Activated CD4-positive, alpha-beta T cell treated with anti-CD3 and anti-CD28 coated beads, Interleukin-2, Interleukin-4, amounts not matched to agents 100 ng/mL and 50 ng/mL, durations not matched to agents 16 hours and 8 hours (primary cell): ENCODE measurements around the gene CEP112.

Source experiments
- DNase-seq: peaks from one replicate; pipeline ENCODE4 v3.0.0-alpha.2; 2020; ENCODE audit warnings: low spot score

The CEP112 gene

DNA sequence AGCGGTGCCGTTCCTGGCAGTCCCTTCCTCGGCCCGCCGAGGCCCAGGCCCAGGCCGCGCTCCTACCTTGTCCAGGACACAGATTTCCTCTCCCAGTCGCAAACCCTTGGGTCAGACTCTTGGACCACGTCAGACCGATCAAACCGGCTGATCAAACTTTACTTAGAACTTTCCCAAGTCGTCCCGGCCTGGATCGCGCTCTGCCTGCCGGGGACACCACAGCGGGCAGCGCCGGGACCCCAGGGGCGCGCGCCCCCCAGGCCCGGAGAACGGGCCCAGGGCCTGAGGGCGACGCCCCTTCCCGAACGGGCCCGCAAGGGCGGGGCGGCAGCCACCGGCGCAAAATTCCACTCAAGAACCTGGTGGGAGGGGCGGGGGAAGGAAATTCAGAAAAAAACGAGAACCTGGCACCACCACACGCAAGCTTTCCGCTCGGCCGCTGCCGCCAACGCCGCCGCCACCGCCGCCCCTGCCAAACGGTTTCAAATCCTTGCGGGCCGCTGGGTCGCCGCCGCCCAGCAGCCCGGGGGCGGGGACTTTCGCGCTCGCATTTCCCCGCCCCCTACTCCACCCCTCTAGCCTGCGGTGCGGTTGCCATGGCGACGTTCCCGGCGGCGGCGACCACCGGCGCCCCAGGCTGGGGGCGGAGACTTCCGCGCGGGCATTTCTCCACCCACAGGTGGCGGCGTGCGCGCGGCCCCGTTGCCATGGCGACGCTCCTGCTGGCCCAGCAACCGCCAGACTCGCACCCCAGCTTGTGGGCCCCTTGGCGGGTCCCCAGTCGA, at the start of gene CEP112:
CEP112 (minus strand) TSS at position 541 of the 785 bp plus-strand sequence.
- peak; percentile 90 for DNase-seq

DNA sequence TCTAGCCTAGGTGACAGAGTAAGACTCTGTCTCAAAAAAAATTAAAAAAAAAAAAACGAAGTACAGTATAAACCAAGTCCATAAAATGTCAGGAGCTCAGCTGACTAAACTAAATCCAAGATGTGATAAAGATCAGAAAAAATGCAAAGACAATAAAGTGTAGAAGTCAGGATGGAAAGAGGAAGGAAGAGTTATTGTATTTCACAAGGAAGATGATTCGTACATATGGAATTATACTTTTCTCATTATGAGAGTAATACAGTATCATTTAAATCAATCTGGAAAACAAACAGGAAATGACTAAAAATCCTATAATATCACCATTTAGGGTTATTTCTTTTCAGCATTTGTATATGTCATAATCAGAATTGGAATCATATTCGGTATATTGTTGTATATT, 48.7 kb upstream of the CEP112 start:
- no peak for DNase-seq

DNA sequence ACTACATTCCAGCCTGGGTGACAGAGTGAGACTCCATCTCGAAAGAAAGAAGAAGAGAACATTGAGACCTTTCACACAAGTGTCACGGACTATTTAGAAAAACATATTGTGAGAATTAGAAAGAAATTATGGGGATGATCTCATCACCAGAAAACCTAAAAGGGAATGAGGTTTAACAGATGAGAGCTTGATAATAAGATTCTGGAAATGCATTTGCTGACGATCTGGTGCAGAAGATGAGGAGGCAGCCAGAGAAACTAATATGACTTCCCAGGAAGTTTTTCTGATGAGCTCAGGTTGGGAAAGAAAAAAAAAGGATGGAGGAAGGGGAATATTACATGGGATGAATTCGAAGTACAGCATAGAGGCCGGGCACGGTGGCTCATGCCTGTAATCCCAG, 48.1 kb upstream of the CEP112 start:
- no peak for DNase-seq

DNA sequence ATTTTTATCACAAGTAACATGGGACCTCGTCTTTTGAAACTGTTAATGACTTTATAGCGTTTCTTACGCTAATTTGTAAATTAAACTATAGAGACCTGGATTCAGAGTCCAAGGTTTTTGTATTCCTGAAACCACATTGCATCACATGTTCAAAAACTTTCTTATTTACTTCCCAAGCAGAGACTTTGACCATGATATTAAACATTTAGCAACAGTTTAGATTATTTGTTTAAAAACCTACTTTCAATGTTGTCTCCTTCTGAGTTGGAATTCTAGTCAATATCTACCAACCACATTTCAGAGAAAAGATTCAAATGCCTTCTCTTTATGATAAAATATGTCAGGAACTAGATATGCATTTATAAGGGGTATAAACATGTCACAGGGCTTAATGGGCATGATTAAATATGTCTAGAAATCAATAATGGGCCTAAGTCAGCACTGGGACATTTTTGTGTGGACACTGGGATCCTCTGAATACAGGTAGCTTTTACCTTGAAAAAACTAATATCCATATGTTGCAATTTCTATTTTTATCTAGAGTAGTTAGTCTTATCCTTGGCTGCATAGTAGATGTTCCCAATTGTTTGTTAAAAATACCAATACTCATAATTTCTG, 43.6 kb upstream of the CEP112 start:
- no peak for DNase-seq

DNA sequence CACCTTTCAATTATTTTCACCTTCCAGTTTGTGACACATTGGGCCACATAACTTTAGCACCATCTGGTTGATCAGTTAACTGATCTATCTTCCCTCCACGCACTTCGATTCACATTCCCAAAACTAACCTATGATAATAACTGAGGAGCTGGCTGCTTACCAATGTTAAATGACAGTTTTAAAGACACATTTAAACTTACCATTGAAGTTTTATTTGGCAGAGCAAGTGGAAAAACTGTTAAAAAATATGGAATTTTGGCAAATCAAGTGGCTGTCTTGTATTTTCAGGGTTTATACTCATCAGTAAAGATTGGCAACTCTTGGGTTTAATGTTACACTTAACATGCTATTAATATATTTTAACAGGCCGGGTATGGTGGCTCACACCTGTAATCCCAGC, 42.7 kb upstream of the CEP112 start:
- no peak for DNase-seq

DNA sequence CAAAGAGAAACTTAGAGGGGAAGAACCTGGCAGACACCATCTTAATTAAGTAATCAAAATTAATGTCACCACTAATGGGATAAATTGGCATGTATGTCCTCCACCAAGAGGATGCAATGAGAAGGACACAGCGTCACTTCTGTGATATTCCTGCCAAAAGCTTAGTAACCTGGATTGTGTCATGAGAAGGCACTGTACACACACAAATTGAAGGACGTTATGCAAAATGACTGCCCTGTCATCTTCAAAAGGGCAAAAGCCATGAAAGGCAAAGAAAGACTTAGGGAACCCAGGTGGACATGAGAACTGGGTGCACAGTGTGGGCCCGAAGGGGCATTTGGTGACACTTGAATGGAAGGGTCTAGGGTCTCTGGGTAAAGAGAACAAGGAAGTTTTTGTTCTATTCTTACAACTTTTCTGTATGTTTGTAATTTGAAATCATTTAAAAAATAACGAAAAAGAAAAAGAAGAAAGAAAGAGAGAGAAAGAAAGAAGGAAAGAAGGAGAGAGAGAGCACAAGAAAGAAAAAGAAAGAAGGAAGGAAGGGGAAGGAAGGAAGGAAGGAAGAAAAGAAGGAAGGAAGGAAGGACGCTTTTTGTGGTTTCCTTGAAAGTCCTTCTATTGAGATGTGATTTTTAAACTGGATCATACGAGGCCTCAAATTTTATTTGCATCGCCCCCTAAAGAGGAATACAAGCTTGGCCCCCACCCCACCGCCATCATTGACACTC, 41.3 kb upstream of the CEP112 start:
- no peak for DNase-seq

DNA sequence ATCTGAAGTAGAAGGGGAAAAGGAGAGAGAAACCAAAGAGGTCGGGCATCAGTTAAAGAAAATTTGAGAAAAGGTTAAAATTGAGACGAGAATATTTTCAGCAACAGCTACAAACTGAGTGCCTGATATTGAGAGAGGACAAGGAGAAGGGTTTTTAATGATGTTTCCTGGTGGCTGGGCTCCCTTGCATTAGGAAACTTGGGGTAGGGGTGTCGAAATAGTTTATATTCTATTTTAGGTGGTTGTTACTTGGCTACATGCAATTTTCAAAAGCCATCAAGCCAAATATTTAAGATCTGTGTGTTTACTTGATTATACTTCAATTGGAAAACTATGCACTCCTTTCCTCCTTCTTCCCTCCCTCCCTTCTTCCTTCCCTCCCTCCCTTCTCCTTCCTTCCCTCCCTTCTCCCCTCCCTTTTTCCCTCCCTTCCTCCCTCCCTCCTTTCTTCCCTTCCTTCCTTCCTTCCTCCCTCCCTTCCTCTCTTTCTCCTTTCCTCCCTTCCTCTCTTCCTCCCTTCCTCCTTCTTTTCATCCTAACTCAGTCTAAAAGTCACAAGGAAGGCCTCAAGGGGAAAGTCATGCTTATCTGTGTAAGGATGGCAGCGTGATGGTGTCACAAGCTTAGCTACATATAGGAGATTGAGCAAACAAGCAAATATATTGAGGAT, 39.1 kb upstream of the CEP112 start:
- DNase-seq, result no peak

DNA sequence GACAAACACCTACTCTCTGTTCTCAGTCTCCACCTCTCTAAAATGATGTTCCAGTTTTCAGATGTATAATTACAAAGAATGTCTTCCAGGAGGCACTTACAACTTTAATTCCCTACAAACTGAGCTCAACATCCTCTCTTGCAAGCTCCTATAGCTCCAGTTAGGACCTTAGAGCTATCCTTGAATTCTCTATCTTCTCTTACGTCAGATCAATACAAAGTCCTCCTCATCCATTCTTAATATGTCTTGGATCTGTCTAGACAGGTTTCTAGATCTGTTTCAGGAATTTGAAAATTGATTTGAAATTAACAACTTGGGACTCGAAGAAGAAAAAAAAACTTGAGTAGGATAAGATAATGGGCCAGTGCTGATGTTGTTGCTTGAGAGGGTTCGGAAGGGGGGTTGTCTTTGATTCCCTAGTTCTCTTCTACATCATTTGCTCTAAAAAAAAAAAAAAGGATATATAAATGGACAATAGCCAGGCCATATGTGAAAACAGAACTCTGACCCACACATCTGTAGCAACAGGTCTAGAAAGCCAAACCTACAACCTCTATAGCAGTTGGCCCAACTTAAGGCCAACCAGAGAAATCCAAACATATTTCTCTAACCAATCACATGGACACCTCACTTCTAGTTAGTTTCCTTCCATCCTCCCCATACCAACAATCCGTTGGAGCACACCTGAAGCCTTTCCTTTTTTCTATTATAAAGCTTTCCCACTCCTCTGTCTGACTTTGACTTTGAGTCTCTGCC, 38.0 kb upstream of the CEP112 start:
- no peak for DNase-seq

DNA sequence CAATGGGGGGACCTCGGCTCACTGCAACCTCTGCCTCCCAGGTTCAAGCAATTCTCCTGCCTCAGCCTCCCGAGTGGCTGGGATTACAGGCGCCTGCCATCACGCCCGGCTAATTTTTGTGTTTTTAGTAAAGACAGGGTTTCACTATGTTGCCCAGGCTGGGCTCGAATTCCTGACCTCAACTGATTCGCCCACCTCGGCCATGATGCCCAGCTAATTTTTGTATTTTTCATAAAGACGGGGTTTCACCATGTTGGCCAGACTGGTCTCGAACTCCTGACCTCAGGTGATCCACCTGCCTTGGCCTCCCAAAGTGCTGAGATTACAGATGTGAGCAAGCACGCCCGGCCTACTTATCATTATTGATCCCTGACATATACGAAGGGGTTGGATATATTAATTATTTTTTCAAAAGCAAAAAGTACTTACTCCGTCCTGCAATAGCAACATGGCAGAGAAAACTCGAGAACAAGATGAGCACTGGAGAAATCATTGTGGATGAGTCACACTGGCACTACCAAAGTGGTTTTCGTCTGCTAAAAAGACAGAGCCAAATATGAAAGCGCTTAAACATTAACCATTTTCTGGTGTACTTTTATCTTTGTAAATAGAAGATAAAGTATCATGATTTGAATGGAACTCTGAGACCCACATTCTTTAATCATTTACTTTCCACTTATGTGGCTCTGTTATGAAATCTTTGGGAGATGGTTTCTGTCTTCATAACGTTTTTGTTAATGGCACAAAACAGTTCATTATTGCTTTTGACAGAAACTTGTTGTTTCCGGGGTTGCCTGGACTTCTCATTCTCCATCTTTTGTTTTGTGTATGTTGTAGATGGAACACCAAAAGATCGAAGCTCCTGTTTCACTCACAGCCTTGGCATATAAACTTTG, 37.2 kb upstream of the CEP112 start, which contains the start of gene APOH:
APOH (minus strand) TSS at position 529 of the 896 bp plus-strand sequence; CDS start at position 493, 36 bp downstream.
- DNase-seq, result no peak

DNA sequence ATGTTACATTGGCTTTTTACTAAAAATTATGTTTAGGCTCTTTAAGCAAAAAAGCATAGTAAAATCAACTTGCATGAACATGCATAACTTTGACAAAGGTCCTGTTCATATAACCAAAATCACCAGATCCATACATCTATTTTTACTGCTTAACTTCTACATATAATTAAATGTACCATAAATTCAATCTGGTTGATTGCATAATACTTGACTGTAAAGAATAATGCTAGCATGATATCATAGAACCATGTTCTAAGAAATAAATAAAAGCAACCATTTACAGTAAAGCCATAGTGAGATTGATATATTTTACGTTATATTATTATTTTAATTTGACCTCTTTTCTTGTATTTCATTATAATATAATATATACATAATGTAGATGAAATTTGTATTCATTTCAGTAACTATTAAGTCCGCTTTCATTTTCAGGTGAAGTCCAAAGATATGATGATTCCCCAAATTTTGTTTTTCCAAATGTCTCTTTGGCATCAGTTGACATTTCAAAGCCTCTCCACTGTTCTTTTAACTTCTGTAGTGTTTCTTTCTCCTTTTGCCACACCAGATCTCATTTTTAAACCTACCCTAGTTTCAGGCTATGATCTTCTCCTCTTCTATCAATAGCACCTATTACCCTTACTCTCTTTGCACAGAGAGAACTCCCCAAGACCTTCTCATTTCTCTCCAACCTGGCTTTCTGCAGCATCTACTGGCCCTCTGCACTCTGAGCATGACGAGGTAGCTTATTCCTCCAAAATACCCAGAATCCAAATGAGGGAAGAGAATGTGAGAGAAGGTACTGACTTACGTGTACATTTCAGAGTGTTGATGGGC, 35.5 kb upstream of the CEP112 start:
- no peak for DNase-seq

DNA sequence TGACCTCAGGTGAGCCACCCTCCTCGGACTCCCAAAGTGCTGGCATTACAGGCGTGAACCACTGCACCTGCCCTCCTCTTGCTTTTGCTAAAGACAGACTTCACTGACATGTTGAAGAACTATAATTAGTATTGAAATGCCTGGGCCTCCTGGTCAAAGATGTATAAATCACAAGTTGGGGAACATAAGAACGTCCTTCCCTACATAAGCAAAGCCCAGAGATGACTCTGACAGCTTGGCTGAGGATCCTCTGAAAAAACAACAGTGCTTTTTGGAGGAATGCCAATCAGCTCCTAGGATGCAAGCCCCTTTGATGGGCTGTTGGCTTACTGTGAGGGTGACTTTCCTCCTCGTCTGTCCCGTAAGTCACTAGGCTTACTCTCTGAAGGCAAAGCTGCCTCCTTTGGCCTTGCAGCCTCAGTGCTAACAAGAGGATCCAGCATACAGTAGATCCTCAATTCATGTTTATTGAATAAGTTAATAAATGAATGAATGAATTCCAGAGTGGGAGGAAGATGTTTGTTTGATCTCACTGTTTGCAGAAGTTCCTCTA, 30.9 kb upstream of the CEP112 start:
- no peak for DNase-seq

DNA sequence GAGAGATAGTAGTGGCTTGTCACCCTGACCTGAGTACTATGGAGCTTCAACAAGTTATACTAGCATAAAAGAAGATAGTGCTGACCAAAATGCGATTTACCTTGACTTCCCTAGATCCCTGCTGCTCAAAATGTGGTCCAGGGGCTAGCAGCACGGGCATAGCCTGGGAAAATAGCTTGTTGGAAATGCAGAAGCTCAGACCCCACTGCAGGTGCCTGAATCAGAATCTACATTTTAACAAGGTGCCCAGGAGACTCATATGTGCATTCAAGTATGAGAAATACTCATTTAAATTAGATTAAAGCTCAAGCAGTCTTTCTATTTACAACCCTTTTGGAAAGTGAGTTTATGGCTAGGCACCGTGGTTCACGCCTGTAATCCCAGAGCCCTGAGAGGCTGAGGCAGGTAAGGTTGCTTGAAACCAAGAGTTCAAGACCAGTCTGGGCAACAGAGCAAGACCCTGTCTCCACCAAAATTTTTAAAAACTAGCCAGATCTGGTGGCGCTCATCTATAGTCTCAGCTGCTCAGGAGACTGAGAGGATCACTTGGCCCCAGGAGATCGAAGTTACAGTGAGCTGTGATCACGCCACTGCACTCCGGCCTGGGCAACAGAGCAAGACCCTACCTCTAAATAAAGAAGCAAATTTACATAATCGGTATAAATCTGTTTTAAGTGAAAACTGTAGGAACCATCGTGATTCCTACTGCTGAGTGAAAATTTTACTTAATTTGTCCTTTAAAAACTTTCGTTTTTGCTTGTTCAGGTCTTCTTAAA, 30.0 kb upstream of the CEP112 start:
- no peak for DNase-seq

DNA sequence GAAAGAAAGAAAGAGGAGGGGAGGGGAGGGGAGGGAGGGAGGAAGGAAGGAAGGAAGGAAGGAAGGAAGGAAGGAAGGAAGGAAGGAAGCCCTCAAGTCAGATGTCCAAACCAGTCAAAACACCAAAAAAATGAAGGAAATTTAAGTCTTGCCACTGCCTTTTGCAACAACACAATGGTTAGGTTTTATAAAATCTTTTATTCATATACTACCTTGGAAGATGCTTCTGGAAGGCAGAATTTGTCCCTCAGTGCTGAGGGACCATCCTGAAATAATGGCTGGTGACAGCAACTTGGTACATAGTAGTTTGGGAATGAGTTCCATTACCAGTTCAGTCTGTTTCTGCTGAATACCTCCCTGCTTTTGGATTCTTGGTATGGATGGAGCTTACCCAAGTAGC, 29.4 kb upstream of the CEP112 start:
- DNase-seq, result no peak

DNA sequence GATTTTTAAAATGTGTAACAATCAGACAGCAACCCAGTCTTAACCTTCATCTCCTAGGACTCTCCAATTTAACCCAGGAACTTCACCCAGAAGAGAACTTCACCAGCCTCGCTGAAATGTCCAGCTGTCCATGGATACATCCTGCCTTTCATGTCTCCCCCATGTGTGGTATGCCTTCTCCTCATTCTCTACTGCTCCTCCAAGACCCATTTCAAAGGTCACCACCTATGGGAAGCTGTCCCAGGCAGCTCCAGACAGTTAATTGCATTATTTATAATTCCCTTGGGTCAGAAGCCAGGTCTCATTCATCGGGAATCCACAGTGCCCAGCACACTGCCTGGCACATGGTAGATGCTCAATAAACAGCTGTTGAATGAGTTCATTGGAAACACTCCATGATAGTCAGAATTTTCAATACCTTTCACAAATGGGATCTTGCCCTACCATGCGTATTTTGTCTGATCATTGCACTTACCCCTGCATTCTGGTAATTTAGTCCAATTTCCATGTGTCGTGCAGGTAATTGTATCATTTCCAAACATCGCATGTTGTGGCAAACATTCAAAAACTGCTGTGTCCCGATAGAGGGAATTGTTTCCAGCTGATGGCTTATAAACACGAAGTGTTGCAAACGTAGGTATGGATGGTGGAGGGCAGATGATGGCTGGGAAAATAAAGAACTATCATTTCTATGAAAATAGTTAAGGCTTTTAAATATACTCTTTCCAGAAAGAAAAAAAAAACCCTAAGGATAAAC, 28.3 kb upstream of the CEP112 start:
- no peak for DNase-seq

DNA sequence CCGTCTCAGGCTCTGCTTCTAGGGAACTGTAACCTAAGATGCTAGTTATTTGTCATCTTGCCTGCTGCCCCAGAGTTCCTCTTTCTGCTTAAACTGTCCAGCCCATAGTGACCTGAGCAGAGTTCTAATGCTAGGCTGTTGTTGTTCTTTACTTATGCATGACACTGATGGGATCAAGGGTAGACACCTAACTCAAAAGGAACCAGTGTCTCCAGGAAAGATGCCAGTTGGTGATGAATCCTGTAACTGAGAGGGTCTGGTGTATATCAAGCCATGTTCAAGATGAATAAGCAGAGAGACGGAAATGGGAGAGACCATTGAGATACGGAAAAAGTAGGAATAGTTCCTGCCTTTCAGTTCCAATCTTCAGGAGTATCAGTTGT, 23.6 kb upstream of the CEP112 start:
- DNase-seq, result no peak

DNA sequence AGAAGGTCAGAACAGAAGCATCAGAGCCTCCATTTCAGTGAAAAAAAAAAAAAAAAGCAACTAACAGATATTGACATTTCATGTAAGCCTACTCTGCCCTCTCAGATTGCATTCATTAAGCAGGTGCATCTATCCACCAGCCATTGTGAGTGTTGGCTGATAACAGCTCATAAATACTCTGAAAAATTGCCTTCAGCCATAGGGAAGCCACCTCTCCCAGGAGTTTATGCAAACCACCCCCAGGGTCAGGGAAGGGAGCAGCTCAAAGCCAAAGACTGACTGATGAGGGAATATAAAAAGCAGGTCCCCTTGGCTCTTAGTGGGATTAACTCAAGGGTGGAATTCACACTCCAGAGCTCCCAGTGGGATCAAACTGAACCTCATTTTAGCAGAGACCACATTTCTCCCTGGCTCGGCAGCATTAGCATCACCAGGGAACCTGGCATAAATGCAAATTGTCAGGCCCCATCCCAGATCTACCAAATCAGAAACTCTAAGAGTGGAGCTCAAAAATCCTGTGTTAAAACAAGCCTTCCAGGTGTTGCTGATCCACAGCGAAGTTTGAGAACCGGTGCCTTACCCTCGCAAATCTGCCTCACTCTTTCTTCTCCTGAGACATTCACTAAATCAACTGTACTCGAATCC, 23.1 kb upstream of the CEP112 start:
- DNase-seq, result no peak

DNA sequence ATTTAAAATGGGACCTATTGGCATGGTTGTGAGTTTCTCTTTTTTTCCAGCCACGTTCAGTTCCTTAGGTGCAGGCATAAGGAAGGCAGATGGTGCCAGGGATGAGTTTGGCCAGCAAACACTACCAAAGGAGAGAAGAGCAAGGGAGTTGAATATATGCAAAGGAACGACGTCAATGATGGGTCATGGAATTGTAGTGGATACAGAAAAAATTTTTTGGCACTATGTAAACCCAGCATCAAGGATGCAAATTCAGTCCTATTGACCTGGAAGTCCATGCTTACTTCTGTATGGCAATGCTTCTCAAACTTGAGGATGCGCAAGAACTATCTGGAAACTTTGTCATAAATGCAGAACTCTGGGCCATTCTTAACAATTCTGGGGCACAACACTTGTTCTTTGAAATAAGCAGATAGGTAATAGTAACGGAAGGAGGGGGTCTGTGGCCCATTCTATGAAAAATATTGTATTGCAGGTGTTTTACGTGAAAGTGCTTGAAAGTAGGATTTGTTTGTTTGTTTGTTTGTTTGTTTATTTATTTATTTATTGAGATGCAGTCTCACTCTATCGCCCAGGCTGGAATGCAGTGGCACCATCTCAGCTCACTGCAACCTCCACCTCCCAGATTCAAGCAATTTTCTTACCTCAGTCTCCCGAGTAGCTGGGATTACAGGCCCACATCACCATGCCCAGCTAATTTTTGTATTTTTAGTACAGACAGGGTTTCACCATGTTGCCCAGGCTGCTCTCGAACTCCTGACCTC, 19.3 kb upstream of the CEP112 start:
- DNase-seq, result no peak
